Measurements from ENCODE around the gene ILKAP.

Gene ILKAP

GRCh38 chr2:238129166-238130010 is 74.1 kb downstream of the ILKAP start:
- H4K8ac ChIP-seq (ENCODE audit: low read depth, low read length), result no peak overlapping the region
- no CpG with 5 or more reads among the region's 22 CpGs for WGBS (ENCODE audit: extremely low coverage, insufficient coverage, insufficient read length)
- no peak overlapping the region for H3K4me3 ChIP-seq (ENCODE audit: low read depth, low read length)
- DNase-seq, result no peak
- H3K27me3 ChIP-seq (ENCODE audit: insufficient read depth, low read length), result no peaks in the 10 kb centered on the region
- H4K12ac ChIP-seq (ENCODE audit: low read depth, low read length), result no peak overlapping the region
- H3K79me1 ChIP-seq (ENCODE audit: low read length), result no peaks in the 10 kb centered on the region
- H3K4me1 ChIP-seq (ENCODE audit: control insufficient read depth in 1 of 2, insufficient read depth in 2 of 2, low read length in 2 of 2), result no peaks in the 10 kb centered on the region
- H3K9ac ChIP-seq (ENCODE audit: low read length), result no peak overlapping the region
- no peak overlapping the region for H2AK5ac ChIP-seq (ENCODE audit: low read length)
- no peak overlapping the region for H2AFZ ChIP-seq (ENCODE audit: insufficient read depth, low read length, poor library complexity)
- H3K79me2 ChIP-seq (ENCODE audit: control insufficient read depth, insufficient read depth, low read length, poor library complexity), result no peaks in the 10 kb centered on the region
- no peak overlapping the region for H2BK120ac ChIP-seq (ENCODE audit: insufficient read depth, low read length, poor library complexity)
- H3K14ac ChIP-seq (ENCODE audit: low read length), result no peak overlapping the region
- no peak overlapping the region for H3K4me2 ChIP-seq (ENCODE audit: low read length)
- peaks cover 4% of the 10 kb centered on the region for H3K9me3 ChIP-seq (ENCODE audit: insufficient read depth, low read depth, low read length)
- H2BK12ac ChIP-seq (ENCODE audit: low read length), result no peak overlapping the region
- H3K4ac ChIP-seq (ENCODE audit: low read depth, low read length), result no peak overlapping the region
- no peak overlapping the region for H3K23ac ChIP-seq (ENCODE audit: low read length)
- no peak overlapping the region for H3K27ac ChIP-seq (ENCODE audit: low read depth, low read length)
- no peak overlapping the region for H2BK5ac ChIP-seq (ENCODE audit: low read depth, low read length, poor library complexity)
- no peak overlapping the region for H4K91ac ChIP-seq (ENCODE audit: low read depth, low read length)
- H3K36me3 ChIP-seq (ENCODE audit: control insufficient read depth in 1 of 2, insufficient read depth in 2 of 2, low read length in 2 of 2), result no peaks in the 10 kb centered on the region
- H3K18ac ChIP-seq (ENCODE audit: low read length), result no peak overlapping the region

DNA sequence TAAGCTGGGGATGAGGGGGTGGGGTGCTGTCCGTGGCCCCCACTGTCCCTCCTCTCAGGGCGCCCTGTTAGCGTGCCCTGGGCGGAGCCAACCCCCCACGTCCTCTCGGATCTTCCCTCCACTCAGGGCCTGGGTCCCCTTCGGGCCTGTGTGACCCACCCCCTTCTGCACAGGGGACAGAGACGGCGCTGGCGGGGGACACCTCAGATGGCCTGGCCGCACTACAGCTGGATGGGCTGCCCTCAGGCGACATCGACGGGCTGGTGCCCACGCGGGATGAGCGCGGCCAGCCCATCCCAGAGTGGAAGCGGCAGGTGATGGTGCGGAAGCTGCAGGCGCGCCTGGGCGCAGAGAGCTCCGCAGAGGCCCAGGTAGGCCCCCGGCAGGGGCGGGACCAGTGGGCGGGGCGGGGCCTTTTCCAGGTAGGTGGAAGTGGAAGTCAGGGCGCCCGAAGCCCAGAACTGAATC is 74.9 kb downstream of the ILKAP start:
- DNase-seq, result no peak
- Histone ChIP-seq H3K36me3 (ENCODE audit: control insufficient read depth in 1 of 2, insufficient read depth in 2 of 2, low read length in 2 of 2) (no peaks in the 10 kb centered on the region), H4K91ac (ENCODE audit: low read depth, low read length) (no peak overlapping the region), H3K14ac (ENCODE audit: low read length) (no peak overlapping the region), H3K27me3 (ENCODE audit: insufficient read depth, low read length) (no peaks in the 10 kb centered on the region), H3K79me2 (ENCODE audit: control insufficient read depth, insufficient read depth, low read length, poor library complexity) (no peaks in the 10 kb centered on the region), H3K18ac (ENCODE audit: low read length) (no peak overlapping the region), H3K23ac (ENCODE audit: low read length) (no peak overlapping the region), H2BK120ac (ENCODE audit: insufficient read depth, low read length, poor library complexity) (no peak overlapping the region), H2AFZ (ENCODE audit: insufficient read depth, low read length, poor library complexity) (no peak overlapping the region), H3K27ac (ENCODE audit: low read depth, low read length) (no peak overlapping the region), H3K4ac (ENCODE audit: low read depth, low read length) (no peak overlapping the region), H3K4me3 (ENCODE audit: low read depth, low read length) (no peak overlapping the region), H3K9me3 (ENCODE audit: insufficient read depth, low read depth, low read length) (peaks cover 4% of the 10 kb centered on the region), H3K4me1 (ENCODE audit: control insufficient read depth in 1 of 2, insufficient read depth in 2 of 2, low read length in 2 of 2) (no peaks in the 10 kb centered on the region), H2AK5ac (ENCODE audit: low read length) (no peak overlapping the region), H2BK12ac (ENCODE audit: low read length) (no peak overlapping the region), H3K79me1 (ENCODE audit: low read length) (no peaks in the 10 kb centered on the region), H4K8ac (ENCODE audit: low read depth, low read length) (no peak overlapping the region), H4K12ac (ENCODE audit: low read depth, low read length) (no peak overlapping the region), H3K4me2 (ENCODE audit: low read length) (no peak overlapping the region), H2BK5ac (ENCODE audit: low read depth, low read length, poor library complexity) (no peak overlapping the region), H3K9ac (ENCODE audit: low read length) (no peak overlapping the region)
- WGBS (ENCODE audit: extremely low coverage, insufficient coverage, insufficient read length), result no CpG with 5 or more reads among the region's 30 CpGs

- Histone ChIP-seq H3K4me3 (ENCODE audit: low read depth, low read length) (no peak overlapping the region), H3K4ac (ENCODE audit: low read depth, low read length) (no peak overlapping the region), H4K8ac (ENCODE audit: low read depth, low read length) (no peak overlapping the region), H3K27me3 (ENCODE audit: insufficient read depth, low read length) (no peaks in the 10 kb centered on the region), H4K91ac (ENCODE audit: low read depth, low read length) (no peak overlapping the region), H3K9me3 (ENCODE audit: insufficient read depth, low read depth, low read length) (peaks cover 4% of the 10 kb centered on the region), H4K12ac (ENCODE audit: low read depth, low read length) (no peak overlapping the region), H3K4me1 (ENCODE audit: control insufficient read depth in 1 of 2, insufficient read depth in 2 of 2, low read length in 2 of 2) (no peaks in the 10 kb centered on the region), H2BK5ac (ENCODE audit: low read depth, low read length, poor library complexity) (no peak overlapping the region), H2BK120ac (ENCODE audit: insufficient read depth, low read length, poor library complexity) (no peak overlapping the region), H3K79me2 (ENCODE audit: control insufficient read depth, insufficient read depth, low read length, poor library complexity) (no peaks in the 10 kb centered on the region), H3K27ac (ENCODE audit: low read depth, low read length) (no peak overlapping the region), H3K18ac (ENCODE audit: low read length) (no peak overlapping the region), H3K36me3 (ENCODE audit: control insufficient read depth in 1 of 2, insufficient read depth in 2 of 2, low read length in 2 of 2) (no peaks in the 10 kb centered on the region), H3K9ac (ENCODE audit: low read length) (no peak overlapping the region), H3K23ac (ENCODE audit: low read length) (no peak overlapping the region), H3K4me2 (ENCODE audit: low read length) (no peak overlapping the region), H2AFZ (ENCODE audit: insufficient read depth, low read length, poor library complexity) (no peak overlapping the region), H3K14ac (ENCODE audit: low read length) (no peak overlapping the region), H3K79me1 (ENCODE audit: low read length) (no peaks in the 10 kb centered on the region), H2AK5ac (ENCODE audit: low read length) (no peak overlapping the region), H2BK12ac (ENCODE audit: low read length) (no peak overlapping the region)
- DNase-seq, result no peak
- no CpG with 5 or more reads among the region's 22 CpGs for WGBS (ENCODE audit: extremely low coverage, insufficient coverage, insufficient read length)
These were observed 75.4 kb downstream of the ILKAP start for GRCh38 chr2:238128061-238128440.

DNA sequence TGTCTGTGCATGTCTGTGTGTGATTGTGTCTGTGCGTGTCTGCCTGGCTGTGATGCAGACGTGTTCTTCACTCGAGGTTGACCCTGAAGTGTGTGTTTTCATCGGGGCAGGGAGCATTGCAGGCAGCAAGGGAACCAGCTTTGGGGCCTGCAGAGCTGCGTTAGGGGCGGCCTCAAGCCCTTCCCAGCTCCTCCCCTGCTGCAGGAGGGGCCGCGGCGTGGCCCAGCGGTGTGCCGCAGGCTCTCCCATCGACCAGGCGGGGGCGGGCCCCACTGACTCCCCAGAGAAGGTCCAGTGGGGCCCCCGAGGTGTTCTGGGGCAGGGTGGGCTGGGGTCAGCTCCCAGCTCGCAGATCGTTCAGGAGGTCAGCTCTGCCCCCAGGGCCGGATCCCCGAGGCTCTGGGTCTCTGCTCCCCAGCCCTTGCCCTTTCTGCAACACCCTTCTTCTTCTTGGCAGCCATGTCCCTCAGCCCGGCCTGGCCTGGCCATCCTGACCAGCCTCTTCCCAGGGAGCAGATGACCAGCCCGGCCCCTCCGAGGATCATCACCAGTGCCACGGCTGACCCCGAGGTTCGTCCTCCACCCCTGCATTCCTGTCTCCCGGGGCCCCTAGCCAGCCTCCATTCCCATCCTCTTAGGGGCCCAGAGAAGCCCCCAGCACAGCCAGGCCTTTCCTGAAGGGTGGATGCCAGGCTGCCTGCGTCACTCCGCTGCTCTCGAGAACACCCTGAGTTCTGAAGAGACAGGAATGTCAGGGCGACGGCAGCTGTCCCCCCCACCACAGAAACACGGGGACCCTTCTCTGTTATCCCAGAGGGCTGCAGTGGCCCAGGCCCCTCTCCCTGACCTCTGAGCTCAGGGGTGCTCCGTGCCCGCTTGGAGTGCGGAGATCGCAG is 76.1 kb downstream of the ILKAP start:
- H3K14ac ChIP-seq (ENCODE audit: low read length), result no peak overlapping the region
- no peaks in the 10 kb centered on the region for H3K79me1 ChIP-seq (ENCODE audit: low read length)
- H2AK5ac ChIP-seq (ENCODE audit: low read length), result no peak overlapping the region
- H2BK120ac ChIP-seq (ENCODE audit: insufficient read depth, low read length, poor library complexity), result no peak overlapping the region
- no peak overlapping the region for H2BK12ac ChIP-seq (ENCODE audit: low read length)
- H3K23ac ChIP-seq (ENCODE audit: low read length), result no peak overlapping the region
- peaks cover 4% of the 10 kb centered on the region for H3K9me3 ChIP-seq (ENCODE audit: insufficient read depth, low read depth, low read length)
- H3K79me2 ChIP-seq (ENCODE audit: control insufficient read depth, insufficient read depth, low read length, poor library complexity), result no peaks in the 10 kb centered on the region
- no peaks in the 10 kb centered on the region for H3K27me3 ChIP-seq (ENCODE audit: insufficient read depth, low read length)
- H3K18ac ChIP-seq (ENCODE audit: low read length), result no peak overlapping the region
- no peak overlapping the region for H3K27ac ChIP-seq (ENCODE audit: low read depth, low read length)
- no peak for DNase-seq
- H3K9ac ChIP-seq (ENCODE audit: low read length), result no peak overlapping the region
- WGBS (ENCODE audit: extremely low coverage, insufficient coverage, insufficient read length), result no CpG with 5 or more reads among the region's 36 CpGs
- H4K91ac ChIP-seq (ENCODE audit: low read depth, low read length), result no peak overlapping the region
- no peaks in the 10 kb centered on the region for H3K36me3 ChIP-seq (ENCODE audit: control insufficient read depth in 1 of 2, insufficient read depth in 2 of 2, low read length in 2 of 2)
- H4K12ac ChIP-seq (ENCODE audit: low read depth, low read length), result no peak overlapping the region
- no peaks in the 10 kb centered on the region for H3K4me1 ChIP-seq (ENCODE audit: control insufficient read depth in 1 of 2, insufficient read depth in 2 of 2, low read length in 2 of 2)
- no peak overlapping the region for H3K4me3 ChIP-seq (ENCODE audit: low read depth, low read length)
- H3K4ac ChIP-seq (ENCODE audit: low read depth, low read length), result no peak overlapping the region
- no peak overlapping the region for H3K4me2 ChIP-seq (ENCODE audit: low read length)
- H2BK5ac ChIP-seq (ENCODE audit: low read depth, low read length, poor library complexity), result no peak overlapping the region
- H4K8ac ChIP-seq (ENCODE audit: low read depth, low read length), result no peak overlapping the region
- H2AFZ ChIP-seq (ENCODE audit: insufficient read depth, low read length, poor library complexity), result no peak overlapping the region

Measured in trophoblast cell (in vitro differentiated cells and primary cell).